Measurements from ENCODE around the gene CHIC2. TPM values are rescaled to one million over a fixed set of nuclear protein-coding genes. Genes with fewer than 3 reads are reported as not detected.

Gene CHIC2
- polyA plus RNA-seq, 12 donors: 16.9 to 29.6 (median 22.5) TPM; not detected in 1

Other genes starting within 250 kb of the CHIC2 start
- not detected for gene GSX2, start 35.6 kb upstream of the CHIC2 start, polyA plus RNA-seq (ENCODE audit: insufficient read length in 12 of 12)
- 100 to 1,000 TPM in 3 of 12 donors, 10 to 100 TPM in 8, not detected in 1; 58.7 to 148 (median 84.3) TPM for gene PDGFRA, start 164.7 kb upstream of the CHIC2 start, polyA plus RNA-seq (ENCODE audit: insufficient read length in 12 of 12)